ENCODE data around the gene PNPLA1. TPM values are rescaled to one million over a fixed set of nuclear protein-coding genes. Genes with fewer than 3 reads are reported as not detected.

Gene PNPLA1
- polyA plus RNA-seq, 3 donors, result 3.5 to 3.9 (median 3.8) TPM

DNA sequence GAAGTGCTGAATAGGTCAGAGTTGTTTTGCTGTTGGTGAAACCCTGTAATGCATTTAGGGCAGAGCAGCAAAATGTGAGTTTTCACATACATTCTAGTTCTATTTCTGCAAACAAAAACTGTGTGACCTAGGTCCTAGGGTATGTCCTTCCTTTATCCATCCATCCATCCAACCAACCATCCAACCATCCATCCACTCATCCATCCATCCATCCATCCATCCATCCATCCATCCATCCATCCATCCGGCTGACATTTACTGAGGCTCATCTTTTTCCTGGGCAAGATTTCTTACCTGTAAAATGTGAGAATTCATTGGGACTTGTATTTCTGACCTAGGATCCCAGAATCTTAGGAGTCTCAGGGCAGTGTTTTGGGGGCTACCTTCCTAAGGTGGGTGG is 14.5 kb downstream of the PNPLA1 start:
- peaks cover 2 to 3% (median 3%) of the 10 kb centered on the region in 3 donors for H3K27me3 Mint-ChIP-seq (ENCODE audit: low read depth in 3 of 3)
- Histone ChIP-seq H3K79me2 (ENCODE audit: insufficient read depth, low read length) (no peaks in the 10 kb centered on the region), H3K9me3 (replicated peaks in 1 of 2; ENCODE audit: control insufficient read depth in 1 of 2, insufficient read depth in 1 of 2, low read length in 2 of 2) (no peaks in the 10 kb centered on the region), H3K27ac (ENCODE audit: low read depth in 1 of 2, low read length in 2 of 2) (no peak overlapping the region), H2AFZ (ENCODE audit: insufficient read depth, low read depth, low read length, poor library complexity, severe bottlenecking) (no peak overlapping the region), H4K20me1 (ENCODE audit: insufficient read depth, low read length) (no peaks in the 10 kb centered on the region), H3K27me3 (ENCODE audit: control insufficient read depth in 2 of 2, insufficient read depth in 2 of 2, low read length in 2 of 2) (no peaks in the 10 kb centered on the region), H3K36me3 (replicated peaks in 1 of 2; ENCODE audit: control insufficient read depth in 1 of 2, insufficient read depth in 2 of 2, low read length in 2 of 2) (no peaks in the 10 kb centered on the region), H3K4me1 (ENCODE audit: control insufficient read depth in 1 of 2, insufficient read depth in 2 of 2, low read length in 2 of 2) (peaks cover 40 to 45% of the 10 kb centered on the region in 2 donors), H3K4me3 (replicated peaks in 1 of 3; ENCODE audit: low read depth in 2 of 3, low read length in 3 of 3) (no peak overlapping the region), H3K9ac (ENCODE audit: insufficient read depth, low read length, poor library complexity, severe bottlenecking) (no peak overlapping the region), H3K4me2 (replicated peaks; ENCODE audit: extremely low read depth, low read length, poor library complexity, severe bottlenecking) (no peak overlapping the region)
- H3K4me3 Mint-ChIP-seq, result no peak overlapping the region
- TF ChIP-seq, protein P1, sequence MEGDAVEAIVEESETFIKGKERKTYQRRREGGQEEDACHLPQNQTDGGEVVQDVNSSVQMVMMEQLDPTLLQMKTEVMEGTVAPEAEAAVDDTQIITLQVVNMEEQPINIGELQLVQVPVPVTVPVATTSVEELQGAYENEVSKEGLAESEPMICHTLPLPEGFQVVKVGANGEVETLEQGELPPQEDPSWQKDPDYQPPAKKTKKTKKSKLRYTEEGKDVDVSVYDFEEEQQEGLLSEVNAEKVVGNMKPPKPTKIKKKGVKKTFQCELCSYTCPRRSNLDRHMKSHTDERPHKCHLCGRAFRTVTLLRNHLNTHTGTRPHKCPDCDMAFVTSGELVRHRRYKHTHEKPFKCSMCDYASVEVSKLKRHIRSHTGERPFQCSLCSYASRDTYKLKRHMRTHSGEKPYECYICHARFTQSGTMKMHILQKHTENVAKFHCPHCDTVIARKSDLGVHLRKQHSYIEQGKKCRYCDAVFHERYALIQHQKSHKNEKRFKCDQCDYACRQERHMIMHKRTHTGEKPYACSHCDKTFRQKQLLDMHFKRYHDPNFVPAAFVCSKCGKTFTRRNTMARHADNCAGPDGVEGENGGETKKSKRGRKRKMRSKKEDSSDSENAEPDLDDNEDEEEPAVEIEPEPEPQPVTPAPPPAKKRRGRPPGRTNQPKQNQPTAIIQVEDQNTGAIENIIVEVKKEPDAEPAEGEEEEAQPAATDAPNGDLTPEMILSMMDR (IDR thresholded peaks at IDR 0.05), result no peak
- peaks cover 58% of the 10 kb centered on the region for H3K4me1 Mint-ChIP-seq
- intact Hi-C loops (cut with micrococcal nuclease), result no loop called here
- peak overlapping the region in 3 of 7 donors; percentile 9 to 64 (median 22) for H3K27ac Mint-ChIP-seq
- H3K9me3 Mint-ChIP-seq, result peaks cover 0 to 3% (median 0%) of the 10 kb centered on the region in 7 donors
- no CpG with 5 or more reads among the region's 1 CpG for WGBS (ENCODE audit: insufficient coverage)
- DNase-seq, result no peak
- H3K36me3 Mint-ChIP-seq, result no peaks in the 10 kb centered on the region

DNA sequence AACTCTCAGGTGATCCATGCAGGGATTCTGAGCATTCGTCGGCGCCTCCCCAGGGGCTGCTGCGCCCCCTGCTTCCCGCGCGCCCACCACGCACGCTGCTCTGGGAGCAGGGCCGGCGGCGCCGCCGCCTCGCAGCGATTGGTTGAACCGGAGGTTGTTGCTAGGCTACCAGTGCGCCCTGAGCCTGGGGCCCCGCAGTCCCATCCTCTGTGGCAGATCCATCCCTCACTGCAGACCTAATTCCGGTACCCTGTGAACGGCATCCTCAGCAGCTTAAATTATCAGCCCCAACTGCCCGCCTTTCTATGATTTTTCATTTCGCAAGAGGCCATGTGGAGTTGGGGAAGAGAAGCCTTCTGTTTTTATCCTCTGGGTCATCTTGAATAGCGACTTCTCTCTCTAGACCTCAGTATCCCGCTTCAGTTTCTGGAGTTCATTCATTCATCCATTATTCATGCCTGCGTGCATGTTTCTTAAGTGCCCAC is 15.4 kb downstream of the PNPLA1 start:
- Histone ChIP-seq H3K4me2 (replicated peaks; ENCODE audit: extremely low read depth, low read length, poor library complexity, severe bottlenecking) (no peak overlapping the region), H3K9ac (ENCODE audit: insufficient read depth, low read length, poor library complexity, severe bottlenecking) (no peak overlapping the region), H3K79me2 (ENCODE audit: insufficient read depth, low read length) (no peaks in the 10 kb centered on the region), H3K27ac (ENCODE audit: low read depth in 1 of 2, low read length in 2 of 2) (no peak overlapping the region), H3K4me3 (replicated peaks in 1 of 3; ENCODE audit: low read depth in 2 of 3, low read length in 3 of 3) (peak overlapping the region in 1 of 3 experiments; percentile 12), H4K20me1 (ENCODE audit: insufficient read depth, low read length) (no peaks in the 10 kb centered on the region), H3K4me1 (ENCODE audit: control insufficient read depth in 1 of 2, insufficient read depth in 2 of 2, low read length in 2 of 2) (peaks cover 41 to 45% of the 10 kb centered on the region in 2 donors), H3K9me3 (replicated peaks in 1 of 2; ENCODE audit: control insufficient read depth in 1 of 2, insufficient read depth in 1 of 2, low read length in 2 of 2) (no peaks in the 10 kb centered on the region), H3K36me3 (replicated peaks in 1 of 2; ENCODE audit: control insufficient read depth in 1 of 2, insufficient read depth in 2 of 2, low read length in 2 of 2) (no peaks in the 10 kb centered on the region), H2AFZ (ENCODE audit: insufficient read depth, low read depth, low read length, poor library complexity, severe bottlenecking) (peak overlapping the region; percentile 41), H3K27me3 (ENCODE audit: control insufficient read depth in 2 of 2, insufficient read depth in 2 of 2, low read length in 2 of 2) (no peaks in the 10 kb centered on the region)
- H3K27ac Mint-ChIP-seq, result peak overlapping the region in 3 of 7 donors; percentile 49 to 54 (median 50)
- peaks cover 56% of the 10 kb centered on the region for H3K4me1 Mint-ChIP-seq
- peak in 2 of 3 donors; percentile 33 to 35 for DNase-seq
- H3K36me3 Mint-ChIP-seq, result no peaks in the 10 kb centered on the region
- intact Hi-C loops (cut with micrococcal nuclease), result no loop called here
- H3K4me3 Mint-ChIP-seq, result no peak overlapping the region
- 7% methylated on average over 19 of the region's 26 CpGs for WGBS (ENCODE audit: insufficient coverage)
- TF ChIP-seq, protein P1 (IDR thresholded peaks at IDR 0.05), result no peak
- peaks cover 0 to 3% (median 0%) of the 10 kb centered on the region in 7 donors for H3K9me3 Mint-ChIP-seq
- peaks cover 2 to 3% (median 3%) of the 10 kb centered on the region in 3 donors for H3K27me3 Mint-ChIP-seq (ENCODE audit: low read depth in 3 of 3)

Data from CD14-positive monocyte (primary cell).